Astrocyte (in vitro differentiated cells and primary cell): ENCODE data around the gene C20orf96. TPM values are rescaled to one million over a fixed set of nuclear protein-coding genes. Genes with fewer than 3 reads are reported as not detected.

Experiments
- DNase-seq: peaks from one replicate; pipeline ENCODE4 v3.0.0-alpha.2; 2010; ENCODE audit warnings: low read depth
- FAIRE-seq: peaks from 2 replicates; lab custom pipeline; 2011; peaks lifted over from hg19 to GRCh38; lab: Jason Lieb, UNC
- H2AFZ ChIP-seq: 2 replicates; pipeline ENCODE4 v1.6.0; 2012; ENCODE audit warnings: low read depth, low read length, inconsistent platforms
- H3K27ac ChIP-seq: 2 replicates; pipeline ENCODE4 v1.5.1; 2011; ENCODE audit warnings: low read depth, low read length, inconsistent platforms
- H3K27me3 ChIP-seq: 2 replicates; pipeline ENCODE4 v1.6.0; 2011; ENCODE audit warnings: low read length, inconsistent platforms; ENCODE audit not compliant: insufficient read depth
- H3K36me3 ChIP-seq: 2 replicates; pipeline ENCODE4 v1.5.1; 2011; ENCODE audit warnings: low read length, inconsistent platforms; ENCODE audit not compliant: insufficient read depth
- H3K4me1 ChIP-seq: 2 replicates; pipeline ENCODE4 v1.5.1; 2011; ENCODE audit warnings: low read length, inconsistent platforms; ENCODE audit not compliant: insufficient read depth
- H3K4me2 ChIP-seq: 2 replicates; pipeline ENCODE4 v1.6.0; 2012; ENCODE audit warnings: low read length, inconsistent platforms
- H3K4me3 ChIP-seq: 2 replicates; pipeline ENCODE4 v1.5.1; 2011; ENCODE audit warnings: low read depth, mild to moderate bottlenecking, low read length, inconsistent platforms; ENCODE audit not compliant: insufficient read depth
- H3K79me2 ChIP-seq: 2 replicates; pipeline ENCODE4 v1.6.0; 2012; ENCODE audit warnings: mild to moderate bottlenecking, low read length, inconsistent platforms; ENCODE audit not compliant: insufficient read depth
- H3K9ac ChIP-seq: 2 replicates; pipeline ENCODE4 v1.6.0; 2012; ENCODE audit warnings: mild to moderate bottlenecking, low read length, inconsistent platforms
- H3K9me3 ChIP-seq: 2 replicates; pipeline ENCODE4 v1.5.1; 2012; ENCODE audit warnings: low read depth, mild to moderate bottlenecking, low read length, inconsistent platforms; ENCODE audit not compliant: insufficient read depth
- H4K20me1 ChIP-seq: 2 replicates; pipeline ENCODE4 v1.6.0; 2012; ENCODE audit warnings: low read length, inconsistent platforms; ENCODE audit not compliant: insufficient read depth
- H3K27ac Mint-ChIP-seq: one replicate; pipeline ENCODE4 v1.8.0; 2021; ENCODE audit warnings: mild to moderate bottlenecking, mixed read lengths; ENCODE audit not compliant: unreplicated experiment
- H3K27me3 Mint-ChIP-seq: one replicate; pipeline ENCODE4 v1.8.0; 2021; ENCODE audit warnings: low read depth, mixed read lengths; ENCODE audit not compliant: unreplicated experiment
- H3K36me3 Mint-ChIP-seq: one replicate; pipeline ENCODE4 v1.8.0; 2021; ENCODE audit warnings: low read depth, mixed read lengths; ENCODE audit not compliant: unreplicated experiment
- H3K4me1 Mint-ChIP-seq: one replicate; pipeline ENCODE4 v1.8.0; 2021; ENCODE audit warnings: low read depth, mixed read lengths; ENCODE audit not compliant: unreplicated experiment
- H3K4me3 Mint-ChIP-seq: one replicate; pipeline ENCODE4 v1.8.0; 2021; ENCODE audit warnings: mild to moderate bottlenecking, moderate library complexity, mixed read lengths; ENCODE audit not compliant: unreplicated experiment
- H3K9me3 Mint-ChIP-seq: one replicate; pipeline ENCODE4 v1.8.0; 2021; ENCODE audit warnings: mild to moderate bottlenecking, mixed read lengths; ENCODE audit not compliant: unreplicated experiment
- CTCF ChIP-seq: IDR thresholded peaks from 2 replicates; pipeline ENCODE4 v1.5.1; 2011; ENCODE audit warnings: low read depth, mild to moderate bottlenecking, inconsistent platforms, low read length, moderate library complexity; ENCODE audit not compliant: insufficient read depth
- EZH2 ChIP-seq: IDR thresholded peaks from 2 replicates; pipeline ENCODE4 v1.6.1; 2012; ENCODE audit warnings: mild to moderate bottlenecking, low read length, inconsistent platforms; ENCODE audit not compliant: insufficient read depth
- total RNA-seq: library from RNA; stranded (reverse); gene quantifications from 2 replicates; pipeline ENCODE4 v1.2.1, GENCODE V29; 2021

C20orf96 gene
- total RNA-seq, 1 donor from 2014 or later, result 10.7 TPM

GRCh38 chr20:297098-297924, 6.8 kb upstream of the C20orf96 start, which contains the start of gene ZCCHC3:
TSS of gene ZCCHC3 (plus strand) at chr20:297570. CDS start at chr20:297587, 17 bp downstream.
- H3K9me3 ChIP-seq, result no peaks in the 10 kb centered on the region
- Mint-ChIP-seq H3K9me3 (no peaks in the 10 kb centered on the region), H3K36me3 (no peaks in the 10 kb centered on the region), H3K4me3 (peak within 1 kb of the TSS; percentile 98), H3K27me3 (no peaks in the 10 kb centered on the region), H3K4me1 (peaks cover 23% of the 10 kb centered on the region), H3K27ac (peak within 1 kb of the TSS; percentile 97)
- H3K27me3 ChIP-seq, result no peaks in the 10 kb centered on the region
- no peaks in the 10 kb centered on the region for H3K36me3 ChIP-seq
- peaks cover 33% of the 10 kb centered on the region for H4K20me1 ChIP-seq
- DNase-seq (peak; percentile 86), FAIRE-seq (no peak)
- H3K4me3 ChIP-seq, result peak within 1 kb of the TSS; percentile 96
- H3K79me2 ChIP-seq, result peaks cover 48% of the 10 kb centered on the region
- TF ChIP-seq CTCF (no peak), EZH2 (no peak)
- H3K4me1 ChIP-seq, result peaks cover 26% of the 10 kb centered on the region
- H2AFZ ChIP-seq, result peak within 1 kb of the TSS; percentile 88
- peak within 1 kb of the TSS; percentile 99 for H3K4me2 ChIP-seq
- H3K9ac ChIP-seq, result peak within 1 kb of the TSS; percentile 94
- peak within 1 kb of the TSS; percentile 93 for H3K27ac ChIP-seq

- H3K4me2 ChIP-seq, result no peak overlapping the region
- no peaks in the 10 kb centered on the region for H3K27me3 ChIP-seq
- no peak overlapping the region for H2AFZ ChIP-seq
- no peak overlapping the region for H3K9ac ChIP-seq
- no peak for TF ChIP-seq EZH2
- TF ChIP-seq CTCF, result no peak
- no peaks in the 10 kb centered on the region for H3K9me3 ChIP-seq
- peaks cover 32% of the 10 kb centered on the region for H3K4me1 ChIP-seq
- no peaks in the 10 kb centered on the region for H3K27me3 Mint-ChIP-seq
- H3K36me3 Mint-ChIP-seq, result no peaks in the 10 kb centered on the region
- no peak for DNase-seq
- H3K4me1 Mint-ChIP-seq, result peaks cover 8% of the 10 kb centered on the region
- peaks cover 27% of the 10 kb centered on the region for H4K20me1 ChIP-seq
- no peaks in the 10 kb centered on the region for H3K36me3 ChIP-seq
- no peak overlapping the region for H3K27ac ChIP-seq
- no peak overlapping the region for H3K4me3 ChIP-seq
- no peak for FAIRE-seq
- no peak overlapping the region for H3K27ac Mint-ChIP-seq
- H3K79me2 ChIP-seq, result peaks cover 41% of the 10 kb centered on the region
- H3K9me3 Mint-ChIP-seq, result no peaks in the 10 kb centered on the region
- H3K4me3 Mint-ChIP-seq, result peak overlapping the region; percentile 62
These were observed 5.3 kb upstream of the C20orf96 start for GRCh38 chr20:295804-296203.

GRCh38 chr20:294602-295001, 4.1 kb upstream of the C20orf96 start:
- TF ChIP-seq CTCF (no peak), EZH2 (no peak)
- H2AFZ ChIP-seq, result no peak overlapping the region
- H3K4me1 ChIP-seq, result peaks cover 24% of the 10 kb centered on the region
- H3K27me3 ChIP-seq, result no peaks in the 10 kb centered on the region
- FAIRE-seq (no peak), DNase-seq (no peak)
- no peak overlapping the region for H3K27ac ChIP-seq
- no peak overlapping the region for H3K4me2 ChIP-seq
- Mint-ChIP-seq H3K36me3 (no peaks in the 10 kb centered on the region), H3K4me1 (peaks cover 4% of the 10 kb centered on the region), H3K27ac (no peak overlapping the region), H3K27me3 (no peaks in the 10 kb centered on the region), H3K4me3 (no peak overlapping the region), H3K9me3 (no peaks in the 10 kb centered on the region)
- peaks cover 15% of the 10 kb centered on the region for H4K20me1 ChIP-seq
- no peak overlapping the region for H3K4me3 ChIP-seq
- no peak overlapping the region for H3K9ac ChIP-seq
- no peaks in the 10 kb centered on the region for H3K36me3 ChIP-seq
- H3K9me3 ChIP-seq, result no peaks in the 10 kb centered on the region
- peaks cover 34% of the 10 kb centered on the region for H3K79me2 ChIP-seq
